ENCODE measurements around the gene FN3K.

FN3K gene

DNA sequence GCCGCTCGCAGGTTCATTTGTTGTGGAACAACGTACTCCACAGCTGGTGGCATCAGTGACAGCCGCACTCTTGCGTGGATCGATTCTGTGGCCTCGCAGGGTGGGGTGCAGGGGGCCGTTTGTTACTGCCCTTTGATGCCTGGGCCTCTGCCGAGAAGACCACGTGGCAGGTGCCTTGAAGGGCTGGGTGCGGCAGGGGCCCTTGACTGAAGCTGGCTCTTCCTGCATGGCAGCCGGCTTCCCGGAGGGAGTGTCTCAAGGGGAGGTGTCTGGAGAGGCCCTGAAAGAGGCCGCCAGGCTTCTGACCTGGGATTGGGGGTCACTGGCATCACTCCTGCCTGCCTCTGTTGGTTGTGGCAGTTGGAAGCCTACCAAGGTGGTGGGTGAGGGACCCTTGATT lies 60.2 kb downstream of the FN3K start:
- no peak for DNase-seq (ENCODE audit: low read depth in 2 of 2)

- DNase-seq (ENCODE audit: low read depth in 2 of 2) = no peak
Observed at GRCh38 chr17:82797061-82797460, 61.6 kb downstream of the FN3K start.

DNA sequence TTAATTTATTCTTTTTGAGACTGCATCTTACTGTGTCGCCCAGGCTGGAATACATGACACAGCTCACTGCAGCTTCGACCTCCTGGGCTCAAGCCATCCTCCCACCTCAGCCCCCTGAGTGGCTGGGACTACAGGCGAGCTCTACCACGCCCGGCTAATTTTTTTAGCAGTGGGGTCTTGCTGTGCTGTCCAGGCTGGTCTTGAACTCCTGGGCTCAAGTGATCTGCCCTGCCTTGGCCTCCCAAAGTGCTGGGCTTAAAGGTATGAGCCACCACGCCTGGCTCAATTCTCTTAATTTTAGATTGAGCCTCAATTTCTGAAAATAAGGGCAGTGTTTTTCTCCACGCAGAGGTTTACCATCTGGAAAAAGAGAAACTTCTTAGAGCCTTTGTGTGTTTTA lies 63.3 kb downstream of the FN3K start:
- no peak for DNase-seq (ENCODE audit: low read depth in 2 of 2)

GRCh38 chr17:82799591-82799990 lies 64.2 kb downstream of the FN3K start:
- DNase-seq (ENCODE audit: low read depth in 2 of 2) = no peak

All from stimulated activated CD8-positive, alpha-beta memory T cell treated with anti-CD3 and anti-CD28 coated beads, Interleukin-2, amount 100 ng/mL, for 1 hour (primary cell).